Suprapubic skin (tissue), 4 donors: ENCODE measurements around the gene ISX.

Experiments
- EP300 ChIP-seq: sonication (generic); formaldehyde crosslinking; IDR thresholded peaks from one replicate; pipeline ENCODE4 v1.6.1; 2017; ENCODE audit warnings: antibody characterized with exemption
- POLR2A ChIP-seq, 2 donors: fragments of 450-650 bp; IDR thresholded peaks; one replicate each; pipeline ENCODE4 v1.6.1; 2017; ENCODE audit warnings: antibody characterized with exemption in 2 of 2, mild to moderate bottlenecking in 2 of 2, moderate library complexity in 2 of 2
- POLR2AphosphoS5 ChIP-seq, 3 donors: sonication (generic); formaldehyde crosslinking; IDR thresholded peaks; one replicate each; pipeline ENCODE4 v1.6.1; 2017; ENCODE audit warnings: antibody characterized with exemption in 3 of 3
- TF ChIP-seq, protein P1 (sequence below), 2 donors: fragments of 200-600 bp in 1 of 2; fragments of 450-650 bp in 1 of 2; sonication (generic) in 1 of 2; IDR thresholded peaks; one replicate each; pipeline ENCODE4 v1.5.1; 2016 to 2019; ENCODE audit warnings: antibody characterized with exemption in 2 of 2, mild to moderate bottlenecking in 1 of 2, moderate library complexity in 1 of 2

DNA sequence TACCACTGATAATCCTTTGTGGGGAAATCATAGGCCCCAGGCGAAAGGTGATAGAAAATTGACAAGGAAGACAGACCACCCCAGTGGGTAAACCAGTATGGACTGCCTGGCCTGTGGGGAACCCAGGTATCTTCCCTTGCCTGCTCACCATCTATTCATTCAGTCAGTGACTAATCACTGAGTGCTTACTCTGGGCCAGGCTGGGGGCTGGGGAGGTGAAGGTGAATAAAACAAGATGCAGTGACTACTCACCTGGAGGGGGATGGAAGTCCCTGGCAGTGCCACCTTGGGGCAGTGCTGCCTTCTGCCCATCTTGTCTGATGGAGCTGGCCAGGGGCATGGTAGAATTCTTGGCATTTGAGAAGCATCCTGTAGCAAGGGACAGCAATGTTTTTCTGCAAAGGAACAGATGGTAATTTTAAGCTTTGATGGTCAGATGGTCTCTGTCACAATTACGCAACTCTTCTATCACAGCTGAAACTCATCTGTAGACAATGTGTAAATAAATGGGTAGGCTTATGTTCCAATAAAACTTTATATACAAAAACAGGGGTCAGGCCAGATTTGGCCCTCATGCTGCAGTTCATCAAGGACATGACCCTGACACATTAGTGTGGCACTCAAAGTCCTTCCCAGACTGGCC is 4.6 kb downstream of the ISX start:
- TF ChIP-seq, protein P1, sequence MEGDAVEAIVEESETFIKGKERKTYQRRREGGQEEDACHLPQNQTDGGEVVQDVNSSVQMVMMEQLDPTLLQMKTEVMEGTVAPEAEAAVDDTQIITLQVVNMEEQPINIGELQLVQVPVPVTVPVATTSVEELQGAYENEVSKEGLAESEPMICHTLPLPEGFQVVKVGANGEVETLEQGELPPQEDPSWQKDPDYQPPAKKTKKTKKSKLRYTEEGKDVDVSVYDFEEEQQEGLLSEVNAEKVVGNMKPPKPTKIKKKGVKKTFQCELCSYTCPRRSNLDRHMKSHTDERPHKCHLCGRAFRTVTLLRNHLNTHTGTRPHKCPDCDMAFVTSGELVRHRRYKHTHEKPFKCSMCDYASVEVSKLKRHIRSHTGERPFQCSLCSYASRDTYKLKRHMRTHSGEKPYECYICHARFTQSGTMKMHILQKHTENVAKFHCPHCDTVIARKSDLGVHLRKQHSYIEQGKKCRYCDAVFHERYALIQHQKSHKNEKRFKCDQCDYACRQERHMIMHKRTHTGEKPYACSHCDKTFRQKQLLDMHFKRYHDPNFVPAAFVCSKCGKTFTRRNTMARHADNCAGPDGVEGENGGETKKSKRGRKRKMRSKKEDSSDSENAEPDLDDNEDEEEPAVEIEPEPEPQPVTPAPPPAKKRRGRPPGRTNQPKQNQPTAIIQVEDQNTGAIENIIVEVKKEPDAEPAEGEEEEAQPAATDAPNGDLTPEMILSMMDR (IDR thresholded peaks at IDR 0.05) = no peak
- TF ChIP-seq POLR2AphosphoS5 (IDR thresholded peaks at IDR 0.05) (no peak), POLR2A (IDR thresholded peaks at IDR 0.05) (no peak), EP300 (no peak)
